Ovary (tissue), 3 donors: ENCODE data around the gene THBS4.

Experiments used
- POLR2A ChIP-seq: fragments of 450-650 bp; IDR thresholded peaks from one replicate; pipeline ENCODE4 v1.6.1; 2017; ENCODE audit warnings: antibody characterized with exemption, mild to moderate bottlenecking, moderate library complexity
- TF ChIP-seq, protein P1 (sequence below), 3 donors: fragments of 450-650 bp in 2 of 3; fragments of 200-600 bp in 1 of 3; IDR thresholded peaks; one replicate each; pipeline versions ENCODE4 v1.5.1 to v1.8.0; 2016 to 2022; ENCODE audit warnings: antibody characterized with exemption in 3 of 3, mild to moderate bottlenecking in 1 of 3
- donor health status: DM: no; HTN: no; CAD: no.

DNA sequence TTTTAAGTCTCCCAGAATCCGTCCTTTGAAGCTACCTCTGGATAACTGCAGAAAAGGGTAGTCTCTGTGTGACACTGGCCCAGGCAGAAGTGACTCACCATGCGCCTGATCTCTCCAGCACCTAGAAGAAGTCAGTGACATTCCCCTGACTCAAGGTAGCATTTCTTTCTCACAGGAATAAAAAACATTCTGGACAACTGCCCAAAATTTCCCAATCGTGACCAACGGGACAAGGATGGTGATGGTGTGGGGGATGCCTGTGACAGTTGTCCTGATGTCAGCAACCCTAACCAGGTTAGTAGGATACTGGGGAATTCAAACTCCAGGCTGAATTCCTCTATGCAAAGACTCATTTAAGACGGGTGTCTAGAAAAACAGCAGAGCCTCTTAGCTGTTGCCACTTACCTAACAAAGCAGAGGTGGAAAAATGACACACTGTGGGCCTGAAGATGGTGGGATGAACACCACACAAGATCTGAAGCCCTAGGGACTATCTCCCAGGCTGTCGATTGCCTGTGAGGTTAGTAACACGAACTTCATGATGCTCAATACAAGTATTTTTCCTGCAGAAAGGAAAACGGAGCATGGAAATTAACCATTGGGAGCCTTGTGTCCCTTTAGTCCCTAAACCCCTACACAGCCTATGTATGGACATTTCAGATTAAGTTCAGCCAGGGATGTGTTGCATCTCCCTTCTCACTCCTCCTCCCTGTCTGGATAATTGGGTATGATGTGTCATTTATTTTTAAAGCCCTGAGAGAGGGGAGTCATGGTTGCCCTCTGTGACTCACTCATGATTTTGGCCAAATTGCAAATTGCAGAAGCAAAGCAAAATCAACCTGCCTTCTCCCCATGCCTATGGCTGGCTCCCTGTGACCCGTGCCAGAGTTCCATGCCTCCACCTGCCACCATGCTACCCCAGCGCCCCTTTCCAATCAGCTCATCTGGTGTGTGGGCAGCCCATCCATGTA lies 37.2 kb downstream of the THBS4 start:
- TF ChIP-seq, protein P1, sequence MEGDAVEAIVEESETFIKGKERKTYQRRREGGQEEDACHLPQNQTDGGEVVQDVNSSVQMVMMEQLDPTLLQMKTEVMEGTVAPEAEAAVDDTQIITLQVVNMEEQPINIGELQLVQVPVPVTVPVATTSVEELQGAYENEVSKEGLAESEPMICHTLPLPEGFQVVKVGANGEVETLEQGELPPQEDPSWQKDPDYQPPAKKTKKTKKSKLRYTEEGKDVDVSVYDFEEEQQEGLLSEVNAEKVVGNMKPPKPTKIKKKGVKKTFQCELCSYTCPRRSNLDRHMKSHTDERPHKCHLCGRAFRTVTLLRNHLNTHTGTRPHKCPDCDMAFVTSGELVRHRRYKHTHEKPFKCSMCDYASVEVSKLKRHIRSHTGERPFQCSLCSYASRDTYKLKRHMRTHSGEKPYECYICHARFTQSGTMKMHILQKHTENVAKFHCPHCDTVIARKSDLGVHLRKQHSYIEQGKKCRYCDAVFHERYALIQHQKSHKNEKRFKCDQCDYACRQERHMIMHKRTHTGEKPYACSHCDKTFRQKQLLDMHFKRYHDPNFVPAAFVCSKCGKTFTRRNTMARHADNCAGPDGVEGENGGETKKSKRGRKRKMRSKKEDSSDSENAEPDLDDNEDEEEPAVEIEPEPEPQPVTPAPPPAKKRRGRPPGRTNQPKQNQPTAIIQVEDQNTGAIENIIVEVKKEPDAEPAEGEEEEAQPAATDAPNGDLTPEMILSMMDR (IDR thresholded peaks at IDR 0.05) = no peak
- TF ChIP-seq POLR2A = no peak
